GM12878 (cell line): ENCODE measurements around the gene CSMD2. TPM values are rescaled to one million over a fixed set of nuclear protein-coding genes. Genes with fewer than 3 reads are reported as not detected.

Experiments
- ATAC-seq: fragments of 200-7000 bp; cut with Tn5 transposase; 3 replicates; pipeline ENCODE4 v1.9.1; 2020; ENCODE audit warnings: mild to moderate bottlenecking, moderate library complexity
- BruUV-seq: library from RNA; stranded (reverse); fragments of 400-500 nt; replicated peaks from 2 replicates; lab custom pipeline; 2021; lab: Mats Ljungman, UMichigan
- CTCF ChIA-PET: fragments of 300-600 bp; sonication (Branson Sonifier 250); formaldehyde crosslinking; extraction: SDS; loops from one replicate; lab custom pipeline; 2021; ENCODE audit warnings: inconsistent platforms; lab: Yijun Ruan, JAX
- POLR2A ChIA-PET: fragments of 350-600 bp; formaldehyde crosslinking; extraction: SDS; loops from one replicate; lab custom pipeline; 2021; ENCODE audit warnings: inconsistent platforms; lab: Charles Lee
- RAD21 ChIA-PET: fragments of 300-600 bp; sonication (Branson Sonifier 250); formaldehyde crosslinking; loops from one replicate; lab custom pipeline; 2023; ENCODE audit warnings: antibody characterized with exemption; ENCODE audit not compliant: unreplicated experiment; lab: Charles Lee
- SMC1A ChIA-PET: fragments of 300-600 bp; sonication (Branson Sonifier 250); formaldehyde crosslinking; loops from one replicate; lab custom pipeline; 2023; ENCODE audit not compliant: unreplicated experiment, uncharacterized antibody; lab: Charles Lee
- DNase-seq: peaks from one replicate; pipeline ENCODE4 v3.0.0-alpha.2; 2011; ENCODE audit warnings: low read depth, low spot score
- FAIRE-seq: peaks from 3 replicates; lab custom pipeline; 2011; peaks lifted over from hg19 to GRCh38; lab: Jason Lieb, UNC
- H2AFZ ChIP-seq: 2 replicates; pipeline ENCODE4 v1.6.0; 2011; ENCODE audit warnings: low read depth, low read length, control low read depth; ENCODE audit not compliant: control insufficient read depth
- H3K27ac ChIP-seq: 2 replicates; pipeline ENCODE4 v1.5.1; 2011; ENCODE audit warnings: control low read depth; ENCODE audit not compliant: control insufficient read depth, insufficient read depth
- H3K27me3 ChIP-seq, 2 experiments: replicated peaks in 1 of 2; 2 replicates each; pipeline versions ENCODE4 v1.6.0 to v1.6.1; 2011; ENCODE audit warnings: low read length in 1 of 2; ENCODE audit not compliant: control insufficient read depth in 2 of 2, insufficient read depth in 2 of 2
- H3K36me3 ChIP-seq, 2 experiments: 2 replicates each; pipeline ENCODE4 v1.5.1; 2011; ENCODE audit warnings: low read length in 1 of 2; ENCODE audit not compliant: control insufficient read depth in 2 of 2, insufficient read depth in 2 of 2
- H3K4me1 ChIP-seq: 2 replicates; pipeline ENCODE4 v1.6.1; 2011; ENCODE audit warnings: mild to moderate bottlenecking, low read length, moderate library complexity, mixed read lengths; ENCODE audit not compliant: control insufficient read depth, insufficient read depth
- H3K4me2 ChIP-seq: 2 replicates; pipeline ENCODE4 v1.6.0; 2011; ENCODE audit warnings: control low read depth; ENCODE audit not compliant: control insufficient read depth, insufficient read depth
- H3K4me3 ChIP-seq: fragments of 200-600 bp; sonication (generic); 2 replicates; pipeline ENCODE4 v1.5.1; 2016
- H3K79me2 ChIP-seq: 2 replicates; pipeline ENCODE4 v1.6.0; 2011; ENCODE audit warnings: low read length; ENCODE audit not compliant: control insufficient read depth, insufficient read depth
- H3K9ac ChIP-seq: 2 replicates; pipeline ENCODE4 v1.8.0; 2011; ENCODE audit warnings: low read length, control low read depth, mixed read lengths; ENCODE audit not compliant: control insufficient read depth, insufficient read depth
- H3K9me3 ChIP-seq: replicated peaks from 3 replicates; pipeline ENCODE4 v1.5.1; 2011; ENCODE audit warnings: mild to moderate bottlenecking, low read length; ENCODE audit not compliant: control insufficient read depth, insufficient read depth
- H4K20me1 ChIP-seq: 2 replicates; pipeline ENCODE4 v1.6.0; 2011; ENCODE audit not compliant: control insufficient read depth, insufficient read depth
- ATF7 ChIP-seq: fragments of 450-650 bp; IDR thresholded peaks from 2 replicates; pipeline ENCODE4 v1.6.1; 2016; ENCODE audit warnings: low read depth, mild to moderate bottlenecking
- BMI1 ChIP-seq: fragments of 450-650 bp; IDR thresholded peaks from 2 replicates; pipeline ENCODE4 v1.6.1; 2016; ENCODE audit warnings: mild to moderate bottlenecking, moderate library complexity, borderline replicate concordance
- CHD1 ChIP-seq: IDR thresholded peaks from 2 replicates; pipeline ENCODE4 v1.6.1; 2012; ENCODE audit warnings: low read depth, low read length, improper control_type of control experiment
- DPF2 ChIP-seq: fragments of 450-650 bp; IDR thresholded peaks from 2 replicates; pipeline ENCODE4 v1.6.1; 2017; ENCODE audit warnings: mild to moderate bottlenecking
- NR2C1 ChIP-seq: fragments of 450-650 bp; IDR thresholded peaks from 2 replicates; pipeline ENCODE4 v1.6.1; 2017; ENCODE audit warnings: antibody characterized with exemption, mild to moderate bottlenecking, moderate library complexity
- NR2C2 ChIP-seq: IDR thresholded peaks from 2 replicates; pipeline ENCODE4 v1.6.1; 2011; ENCODE audit warnings: borderline replicate concordance, low read depth; ENCODE audit not compliant: control insufficient read depth, insufficient read length
- RELA ChIP-seq: fragments of 450-650 bp; IDR thresholded peaks from 2 replicates; pipeline ENCODE4 v1.8.0; 2014; ENCODE audit warnings: borderline replicate concordance; ENCODE audit not compliant: partially characterized antibody
- RFX5 ChIP-seq: IDR thresholded peaks from 2 replicates; pipeline ENCODE4 v1.6.1; 2011; ENCODE audit warnings: low read depth, low read length, improper control_type of control experiment
- SIX5 ChIP-seq: IDR thresholded peaks from 2 replicates; pipeline ENCODE4 v1.6.1; 2011; ENCODE audit warnings: mild to moderate bottlenecking, low read depth, low read length, moderate library complexity; ENCODE audit not compliant: severe bottlenecking
- SMAD1 ChIP-seq: fragments of 450-650 bp; IDR thresholded peaks from 2 replicates; pipeline ENCODE4 v1.6.1; 2018; ENCODE audit warnings: mild to moderate bottlenecking, low read depth; ENCODE audit not compliant: partially characterized antibody
- TCF7 ChIP-seq: IDR thresholded peaks from 2 replicates; pipeline ENCODE4 v1.6.1; 2014; ENCODE audit warnings: antibody characterized with exemption, borderline replicate concordance
- ZNF622 ChIP-seq: fragments of 450-650 bp; IDR thresholded peaks from 2 replicates; pipeline ENCODE4 v1.6.1; 2017; ENCODE audit warnings: mild to moderate bottlenecking, inconsistent platforms
- WGBS: methylation state at CpG from one replicate; pipeline ENCODE4 v1.1.6; 2016; ENCODE audit warnings: low lambda C conversion rate; ENCODE audit not compliant: insufficient replicate concordance, insufficient coverage; ENCODE audit errors: missing lambda C conversion rate; 5-methylcytosine and 5-hydroxymethylcytosine counted together
- in situ Hi-C: fragments of 300-500 bp; cut with MboI; formaldehyde crosslinking; loops from 9 replicates; pipeline ENCODE4 v1.14.3; 2018; ENCODE audit warnings: mixed read lengths
- intact Hi-C: fragments of 100-400 bp; cut with micrococcal nuclease; formaldehyde crosslinking; loops from one replicate; pipeline ENCODE4 v1.14.2; 2022; ENCODE audit not compliant: unreplicated experiment
- polyA plus RNA-seq, 11 experiments: library from polyadenylated mRNA; depleted of rRNA in 4 of 11; unstranded in 6 of 11; stranded (reverse) in 5 of 11; fragments of >200 nt; fragmentation: Nextera tagmentation in 4 of 11; fragmentation: Illumina TruSeq in 1 of 11; extraction: Ambion mirVana in 4 of 11; extraction: Trizol in 1 of 11; gene quantifications; 1 replicate in 1 of 11; 2 replicates in 10 of 11; pipeline versions ENCODE4 v1.2.1 to v1.2.3, GENCODE V29; 2011 to 2016; ENCODE audit warnings: inconsistent platforms in 2 of 11, missing spikeins in 2 of 11, low read depth in 1 of 11
- total RNA-seq, 4 experiments: library from RNA; depleted of rRNA in 3 of 4; stranded (reverse); fragments of >200 nt in 3 of 4; fragmentation: Illumina TruSeq in 1 of 4; extraction: Trizol in 1 of 4; gene quantifications; 2 replicates each; pipeline versions ENCODE4 v1.2.1 to v1.2.3, GENCODE V29; 2013 to 2021
- TF ChIP-seq, protein P1 (sequence below): IDR thresholded peaks from 2 replicates; pipeline ENCODE4 v1.6.1; 2011; ENCODE audit warnings: borderline replicate concordance, low read depth, mild to moderate bottlenecking, moderate library complexity, low read length; ENCODE audit not compliant: insufficient read depth, poor library complexity, severe bottlenecking
- TF ChIP-seq, protein P2 (sequence below): fragments of 450-650 bp; IDR thresholded peaks from 2 replicates; pipeline ENCODE4 v1.6.1; 2017; ENCODE audit warnings: mild to moderate bottlenecking, low read depth, inconsistent platforms; ENCODE audit not compliant: poor library complexity, severe bottlenecking
- TF ChIP-seq, protein P3 (sequence below): IDR thresholded peaks from 2 replicates; pipeline ENCODE4 v1.6.1; 2011; ENCODE audit warnings: low read depth, low read length, improper control_type of control experiment, borderline replicate concordance

CSMD2 gene
- total and polyA plus RNA-seq, 10 of the 15 experiments (the other 5 are each of a cell fraction or from before 2014, with no cell fraction given) = under 0.01 TPM; not detected in 9

DNA sequence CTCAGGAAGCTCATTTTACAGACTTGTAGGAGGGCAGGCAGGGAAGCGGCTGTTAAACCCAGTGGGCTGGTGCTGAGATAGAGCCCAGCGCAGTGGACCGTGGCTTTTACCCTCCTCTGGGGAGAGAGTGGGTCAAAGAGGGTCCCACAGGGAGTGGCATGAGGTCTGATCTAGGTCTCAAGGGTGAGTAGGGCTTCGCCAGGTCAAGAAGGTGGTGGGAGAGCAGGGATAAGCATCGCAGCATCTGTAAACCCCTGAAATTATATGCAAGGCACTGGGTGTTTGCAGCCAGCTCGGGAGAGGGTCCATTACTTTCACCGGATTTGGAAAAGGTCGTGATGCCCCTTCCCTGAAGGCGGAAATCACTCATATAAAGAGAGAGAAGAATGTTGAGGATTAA is 603.5 kb downstream of the CSMD2 start:
- BruUV-seq = no TSS peak
- ChIA-PET CTCF (no interaction called here), POLR2A (no interaction called here), SMC1A (no interaction called here), RAD21 (no interaction called here)
- in situ Hi-C loops = no loop called here
- WGBS = 3% methylated on average over 9 of the region's 9 CpGs
- Histone ChIP-seq H2AFZ (no peak overlapping the region), H3K9ac (no peak overlapping the region), H3K36me3 (no peaks in the 10 kb centered on the region), H3K79me2 (no peaks in the 10 kb centered on the region), H3K9me3 (no peaks in the 10 kb centered on the region; the same call in 2 of the 3 replicates), H3K4me3 (no peak overlapping the region), H3K27me3 (peaks cover 0 to 5% of the 10 kb centered on the region in 2 experiments; a peak in 2 of 4 replicates), H3K4me1 (no peaks in the 10 kb centered on the region), H4K20me1 (no peaks in the 10 kb centered on the region), H3K27ac (no peak overlapping the region), H3K4me2 (no peak overlapping the region)
- TF ChIP-seq ATF7 (no peak), SIX5 (no peak)
- DNase-seq (no peak), ATAC-seq (no peak), FAIRE-seq (no peak)
- intact Hi-C loops = no loop called here

DNA sequence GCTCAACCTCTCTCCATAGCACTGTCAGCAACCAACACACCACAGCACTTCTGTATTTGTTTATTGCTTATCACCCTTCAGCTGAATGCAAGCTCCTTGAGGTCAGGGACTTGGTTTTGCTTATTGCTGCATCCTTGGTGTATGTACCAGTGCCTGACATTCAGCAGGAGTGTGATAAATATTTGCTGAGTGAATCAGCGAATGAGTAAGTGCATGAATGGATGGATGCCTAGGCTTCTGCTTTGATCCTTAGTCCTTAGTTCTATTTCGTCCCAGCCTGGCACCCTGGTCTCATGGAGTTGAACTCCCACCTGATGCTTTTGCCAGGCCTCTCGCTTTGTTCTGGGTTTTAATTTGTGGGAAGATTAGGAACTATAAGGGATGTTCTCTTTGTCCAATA is 604.4 kb downstream of the CSMD2 start:
- Histone ChIP-seq H3K9me3 (no peaks in the 10 kb centered on the region; the same call in 2 of the 3 replicates), H3K4me2 (no peak overlapping the region)
- WGBS = 0% methylated on average over 3 of the region's 3 CpGs
- TF ChIP-seq, protein P1, sequence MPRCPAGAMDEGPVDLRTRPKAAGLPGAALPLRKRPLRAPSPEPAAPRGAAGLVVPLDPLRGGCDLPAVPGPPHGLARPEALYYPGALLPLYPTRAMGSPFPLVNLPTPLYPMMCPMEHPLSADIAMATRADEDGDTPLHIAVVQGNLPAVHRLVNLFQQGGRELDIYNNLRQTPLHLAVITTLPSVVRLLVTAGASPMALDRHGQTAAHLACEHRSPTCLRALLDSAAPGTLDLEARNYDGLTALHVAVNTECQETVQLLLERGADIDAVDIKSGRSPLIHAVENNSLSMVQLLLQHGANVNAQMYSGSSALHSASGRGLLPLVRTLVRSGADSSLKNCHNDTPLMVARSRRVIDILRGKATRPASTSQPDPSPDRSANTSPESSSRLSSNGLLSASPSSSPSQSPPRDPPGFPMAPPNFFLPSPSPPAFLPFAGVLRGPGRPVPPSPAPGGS = no peak
- TF ChIP-seq RELA (no peak), TCF7 (no peak), ZNF622 (no peak), NR2C2 (no peak), NR2C1 (no peak), SMAD1 (no peak), DPF2 (no peak), RFX5 (no peak), BMI1 (no peak), CHD1 (no peak)
- TF ChIP-seq, protein P2, sequence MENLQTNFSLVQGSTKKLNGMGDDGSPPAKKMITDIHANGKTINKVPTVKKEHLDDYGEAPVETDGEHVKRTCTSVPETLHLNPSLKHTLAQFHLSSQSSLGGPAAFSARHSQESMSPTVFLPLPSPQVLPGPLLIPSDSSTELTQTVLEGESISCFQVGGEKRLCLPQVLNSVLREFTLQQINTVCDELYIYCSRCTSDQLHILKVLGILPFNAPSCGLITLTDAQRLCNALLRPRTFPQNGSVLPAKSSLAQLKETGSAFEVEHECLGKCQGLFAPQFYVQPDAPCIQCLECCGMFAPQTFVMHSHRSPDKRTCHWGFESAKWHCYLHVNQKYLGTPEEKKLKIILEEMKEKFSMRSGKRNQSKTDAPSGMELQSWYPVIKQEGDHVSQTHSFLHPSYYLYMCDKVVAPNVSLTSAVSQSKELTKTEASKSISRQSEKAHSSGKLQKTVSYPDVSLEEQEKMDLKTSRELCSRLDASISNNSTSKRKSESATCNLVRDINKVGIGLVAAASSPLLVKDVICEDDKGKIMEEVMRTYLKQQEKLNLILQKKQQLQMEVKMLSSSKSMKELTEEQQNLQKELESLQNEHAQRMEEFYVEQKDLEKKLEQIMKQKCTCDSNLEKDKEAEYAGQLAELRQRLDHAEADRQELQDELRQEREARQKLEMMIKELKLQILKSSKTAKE = no peak
- TF ChIP-seq, protein P3, sequence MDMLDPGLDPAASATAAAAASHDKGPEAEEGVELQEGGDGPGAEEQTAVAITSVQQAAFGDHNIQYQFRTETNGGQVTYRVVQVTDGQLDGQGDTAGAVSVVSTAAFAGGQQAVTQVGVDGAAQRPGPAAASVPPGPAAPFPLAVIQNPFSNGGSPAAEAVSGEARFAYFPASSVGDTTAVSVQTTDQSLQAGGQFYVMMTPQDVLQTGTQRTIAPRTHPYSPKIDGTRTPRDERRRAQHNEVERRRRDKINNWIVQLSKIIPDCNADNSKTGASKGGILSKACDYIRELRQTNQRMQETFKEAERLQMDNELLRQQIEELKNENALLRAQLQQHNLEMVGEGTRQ = no peak

More for the DNA sequence above, 604.4 kb downstream of the CSMD2 start:
- Histone ChIP-seq H4K20me1 (no peaks in the 10 kb centered on the region), H2AFZ (no peak overlapping the region), H3K27me3 (peaks cover 0 to 5% of the 10 kb centered on the region in 2 experiments; a peak in 2 of 4 replicates), H3K36me3 (no peaks in the 10 kb centered on the region), H3K4me3 (no peak overlapping the region), H3K79me2 (no peaks in the 10 kb centered on the region), H3K4me1 (no peaks in the 10 kb centered on the region), H3K27ac (no peak overlapping the region), H3K9ac (no peak overlapping the region)
- no TSS peak for BruUV-seq
- FAIRE-seq (no peak), ATAC-seq (no peak), DNase-seq (no peak)
- SMC1A ChIA-PET = no interaction called here
- intact Hi-C loops = no loop called here
- POLR2A ChIA-PET = no interaction called here
- CTCF ChIA-PET = no interaction called here
- in situ Hi-C loops = no loop called here
- RAD21 ChIA-PET = no interaction called here
